Midbrain (tissue), 1 donor: ENCODE measurements around the gene CNTN4.

Experiments
- DNase-seq: peaks from one replicate; lab custom pipeline; 2025; lab: John Stamatoyannopoulos, UW

CNTN4 gene

GRCh38 chr3:2597615-2598014 lies 498.9 kb downstream of the CNTN4 start:
- no peak for DNase-seq

GRCh38 chr3:2599471-2599870 lies 500.8 kb downstream of the CNTN4 start:
- DNase-seq: no peak

GRCh38 chr3:2603692-2604289 lies 505.1 kb downstream of the CNTN4 start:
- no peak for DNase-seq

- DNase-seq: no peak
Measured at GRCh38 chr3:2614578-2614977, 515.9 kb downstream of the CNTN4 start.

GRCh38 chr3:2615080-2615479 lies 516.4 kb downstream of the CNTN4 start:
- no peak for DNase-seq

GRCh38 chr3:2623436-2623835 lies 524.8 kb downstream of the CNTN4 start:
- DNase-seq: no peak

- DNase-seq: no peak
Measured at GRCh38 chr3:2628117-2628516, 529.5 kb downstream of the CNTN4 start.

GRCh38 chr3:2635511-2635910 lies 536.8 kb downstream of the CNTN4 start:
- DNase-seq: no peak

- DNase-seq: no peak
Measured at GRCh38 chr3:2643606-2644005, 544.9 kb downstream of the CNTN4 start.

GRCh38 chr3:2645001-2645400 lies 546.3 kb downstream of the CNTN4 start:
- DNase-seq: no peak

- no peak for DNase-seq
Measured at GRCh38 chr3:2650746-2651145, 552.1 kb downstream of the CNTN4 start.

- no peak for DNase-seq
Measured at GRCh38 chr3:2652386-2652785, 553.7 kb downstream of the CNTN4 start.

- no peak for DNase-seq
Measured at GRCh38 chr3:2653706-2654105, 555.0 kb downstream of the CNTN4 start.

- DNase-seq: no peak
Measured at GRCh38 chr3:2655229-2655701, 556.6 kb downstream of the CNTN4 start.

- DNase-seq: no peak
Measured at GRCh38 chr3:2656806-2657777, 558.4 kb downstream of the CNTN4 start.

- DNase-seq: no peak
Measured at GRCh38 chr3:2657971-2658370, 559.3 kb downstream of the CNTN4 start.

- DNase-seq: no peak
Measured at GRCh38 chr3:2659896-2660295, 561.2 kb downstream of the CNTN4 start.

- DNase-seq: no peak
Measured at GRCh38 chr3:2661078-2661477, 562.4 kb downstream of the CNTN4 start.

- no peak for DNase-seq
Measured at GRCh38 chr3:2677501-2677900, 578.8 kb downstream of the CNTN4 start.

GRCh38 chr3:2680236-2680635 lies 581.6 kb downstream of the CNTN4 start:
- no peak for DNase-seq

- DNase-seq: no peak
Measured at GRCh38 chr3:2684046-2684445, 585.4 kb downstream of the CNTN4 start.

GRCh38 chr3:2686816-2687502 lies 588.3 kb downstream of the CNTN4 start:
- DNase-seq: no peak

GRCh38 chr3:2697589-2697988 lies 598.9 kb downstream of the CNTN4 start:
- DNase-seq: no peak
